Stimulated activated CD8-positive, alpha-beta memory T cell treated with anti-CD3 and anti-CD28 coated beads, Interleukin-2, amount 100 ng/mL, for 48 hours (primary cell): Measurements from ENCODE around the gene SAP130.
"Not testable (repeated sequence)": the region's sequence is repeated elsewhere in the genome, so short reads cannot be mapped to it uniquely, and the experiment has no call there.

ENCODE experiments used
- DNase-seq, 2 donors: peaks; one replicate each; pipeline ENCODE4 v3.0.0-alpha.2; 2020; ENCODE audit warnings: low read depth in 2 of 2

Gene SAP130

DNA sequence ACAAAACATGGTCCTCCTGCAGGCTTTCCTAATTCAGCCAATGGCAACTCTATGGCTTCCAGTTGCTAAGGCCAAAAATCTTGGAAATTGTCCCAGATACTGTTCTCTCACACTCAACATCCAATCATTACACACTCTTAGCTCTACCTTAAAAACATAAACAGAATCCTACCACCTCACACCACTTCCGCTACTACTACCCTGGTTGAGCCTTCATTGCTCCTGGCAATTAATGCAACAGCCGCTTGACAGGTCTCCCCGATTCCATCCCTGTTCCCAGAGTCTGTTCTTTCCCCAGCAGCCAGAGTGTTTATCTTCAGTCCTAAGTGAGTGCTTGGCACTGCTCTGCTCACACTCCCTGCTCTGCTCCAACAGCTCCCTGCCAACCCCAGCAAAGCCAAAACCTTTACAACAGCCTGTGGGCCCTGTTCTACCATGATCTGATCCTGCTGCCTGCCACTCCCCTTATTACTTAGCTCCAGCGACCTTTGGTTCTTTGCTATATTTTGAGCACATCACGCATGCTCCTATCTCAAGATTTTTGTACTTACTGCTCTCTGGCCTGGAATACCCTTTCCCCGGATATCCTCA is 74.6 kb downstream of the SAP130 start:
- no peak for DNase-seq

DNA sequence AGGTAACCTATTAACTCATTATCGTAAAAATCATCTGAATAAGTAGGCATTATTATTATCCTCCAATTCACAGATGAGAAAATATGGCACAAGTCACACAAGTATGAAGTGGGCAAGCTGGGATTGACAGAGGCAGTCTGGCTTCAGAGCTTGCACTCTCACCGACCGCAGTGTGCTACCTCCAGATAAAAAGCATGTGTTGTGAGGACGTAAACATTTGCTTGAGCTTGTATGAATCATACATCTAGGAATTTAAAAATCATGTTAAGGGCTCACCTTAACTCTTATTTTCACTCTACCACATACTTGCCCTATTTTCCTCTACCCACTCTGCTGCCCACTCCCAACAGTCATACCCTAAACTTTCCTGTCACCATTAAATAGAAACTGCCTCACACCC is 76.8 kb downstream of the SAP130 start:
- no peak for DNase-seq

DNA sequence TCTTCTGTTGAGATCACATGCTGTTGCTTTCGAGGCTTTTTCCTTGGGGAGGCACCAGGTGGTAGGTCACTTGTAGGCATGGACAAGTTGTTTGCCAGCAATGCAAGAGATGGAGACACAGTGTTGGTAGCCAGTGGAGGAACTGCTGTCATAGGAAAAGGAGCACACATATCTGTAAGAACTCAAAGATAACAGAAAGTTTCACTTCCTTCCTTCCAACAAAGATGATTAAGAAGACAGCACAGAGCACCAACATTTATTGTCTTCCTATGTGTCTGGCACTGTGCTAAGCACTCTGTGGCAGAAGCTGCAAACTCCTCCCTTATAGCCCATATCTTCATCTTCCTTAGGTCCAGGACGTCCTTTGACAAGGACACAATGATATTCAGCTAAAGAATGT is 77.6 kb downstream of the SAP130 start:
- no peak for DNase-seq

DNA sequence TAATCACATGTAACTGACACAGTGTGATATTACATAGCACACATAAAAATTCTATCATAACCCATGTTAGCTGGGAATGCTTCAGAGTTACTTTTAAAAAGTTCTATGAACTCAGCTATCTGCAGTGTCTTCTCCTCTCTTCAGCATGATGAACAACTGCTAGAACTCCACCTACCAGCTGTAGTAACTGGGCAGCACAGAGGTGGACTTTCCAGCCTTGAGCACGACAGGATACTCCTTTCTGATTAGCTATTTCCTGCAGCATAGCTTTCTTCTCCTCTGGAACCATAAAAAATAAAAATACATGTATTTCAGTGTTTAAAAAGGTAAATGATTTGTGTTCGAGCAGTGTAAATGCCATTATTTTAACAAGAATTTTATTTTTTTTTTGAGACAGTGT is 82.6 kb downstream of the SAP130 start:
- no peak for DNase-seq

DNA sequence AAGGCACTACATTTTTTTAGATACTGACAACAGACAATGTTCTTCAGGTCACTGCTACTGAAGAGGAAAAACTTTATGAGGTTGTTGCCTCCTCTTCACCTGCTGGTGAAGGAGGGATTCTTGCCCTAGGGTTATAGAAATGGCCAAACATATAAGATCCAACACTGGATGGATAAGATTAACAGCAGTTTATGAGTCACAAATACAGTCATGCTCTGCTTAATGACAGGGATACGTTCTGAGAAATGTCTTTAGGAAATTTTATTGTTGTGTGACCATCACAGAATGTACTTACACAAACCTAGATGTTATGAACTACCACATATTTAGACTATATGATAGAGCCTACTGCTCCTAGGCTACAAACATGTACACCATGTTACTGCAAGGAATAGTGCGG is 84.7 kb downstream of the SAP130 start:
- no peak for DNase-seq

DNA sequence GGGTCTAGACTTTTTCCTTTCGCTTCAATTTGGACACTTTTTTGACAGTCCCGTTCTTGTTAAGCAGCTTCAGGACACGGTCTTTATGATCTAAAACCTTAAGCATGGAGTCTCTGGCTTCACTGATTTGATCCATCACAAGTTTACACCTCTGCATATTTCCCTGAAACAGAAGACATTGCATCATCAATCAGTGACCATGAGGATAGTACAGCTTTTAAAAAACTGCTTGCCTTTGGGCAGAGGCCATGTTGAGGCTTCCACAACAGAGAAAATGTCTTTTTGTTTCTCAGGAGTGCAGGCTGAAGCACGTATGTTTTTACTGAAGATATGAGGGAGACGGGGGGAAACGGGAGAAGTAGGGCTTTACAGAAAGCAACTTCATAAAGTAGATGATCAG is 85.9 kb downstream of the SAP130 start:
- DNase-seq, result no peak

DNA sequence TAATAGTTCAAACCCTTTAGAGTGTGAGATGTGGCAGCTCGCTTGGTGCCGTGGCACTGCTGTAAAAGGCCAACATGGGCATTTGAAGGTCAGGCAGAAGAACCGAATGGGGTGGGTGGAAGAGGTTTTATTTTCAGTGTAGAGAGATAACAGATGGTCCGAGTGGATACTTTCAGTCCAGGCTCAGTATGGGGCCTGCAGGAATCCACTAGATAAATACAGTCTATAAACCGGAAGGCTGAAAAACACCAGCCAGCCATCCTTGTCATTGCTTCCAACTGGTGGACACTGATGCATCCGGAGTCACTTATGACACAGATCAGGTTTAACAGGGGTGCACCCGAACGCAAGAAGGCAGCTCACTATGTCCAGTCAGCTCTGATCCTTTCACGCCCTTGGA is 86.4 kb downstream of the SAP130 start:
- no peak for DNase-seq

DNA sequence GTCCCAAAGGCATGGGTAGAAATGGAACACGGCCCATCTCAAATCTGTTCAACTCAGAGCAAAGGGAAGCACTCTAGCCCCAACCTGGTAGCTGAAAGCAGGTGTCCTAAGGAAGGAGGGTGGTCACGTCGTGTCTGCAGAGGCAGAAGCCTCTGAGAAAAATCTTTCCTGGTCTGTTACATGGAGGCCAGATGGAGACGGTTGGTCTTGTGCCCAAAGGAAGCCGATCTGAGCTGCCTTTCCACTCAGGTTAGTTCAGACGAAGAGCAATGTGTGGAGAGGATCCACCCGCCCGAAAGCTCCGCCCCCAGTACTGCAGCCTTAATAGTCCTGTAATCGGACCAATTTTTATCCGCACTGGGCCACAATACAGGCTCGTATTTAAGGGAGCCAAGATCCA is 87.2 kb downstream of the SAP130 start:
- DNase-seq, result no peak

DNA sequence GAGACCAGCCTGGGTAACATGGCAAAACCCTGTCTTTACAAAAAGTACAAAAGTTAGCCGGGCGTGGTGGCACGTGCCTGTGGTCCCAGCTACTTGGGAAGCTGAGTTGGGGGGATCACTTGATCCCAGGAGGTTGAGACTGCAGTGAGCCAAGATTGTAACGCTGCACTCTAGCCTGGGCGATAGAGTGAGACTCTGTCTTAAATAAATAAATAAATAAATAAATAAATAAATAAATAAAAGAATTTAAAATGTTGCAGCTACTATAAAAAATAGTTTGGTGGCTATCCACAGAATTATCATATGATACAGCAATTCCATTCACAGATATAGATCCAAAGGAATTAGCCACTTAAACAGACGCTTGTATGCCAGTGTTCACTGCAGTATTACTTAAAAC is 92.5 kb downstream of the SAP130 start:
- DNase-seq, result no peak

DNA sequence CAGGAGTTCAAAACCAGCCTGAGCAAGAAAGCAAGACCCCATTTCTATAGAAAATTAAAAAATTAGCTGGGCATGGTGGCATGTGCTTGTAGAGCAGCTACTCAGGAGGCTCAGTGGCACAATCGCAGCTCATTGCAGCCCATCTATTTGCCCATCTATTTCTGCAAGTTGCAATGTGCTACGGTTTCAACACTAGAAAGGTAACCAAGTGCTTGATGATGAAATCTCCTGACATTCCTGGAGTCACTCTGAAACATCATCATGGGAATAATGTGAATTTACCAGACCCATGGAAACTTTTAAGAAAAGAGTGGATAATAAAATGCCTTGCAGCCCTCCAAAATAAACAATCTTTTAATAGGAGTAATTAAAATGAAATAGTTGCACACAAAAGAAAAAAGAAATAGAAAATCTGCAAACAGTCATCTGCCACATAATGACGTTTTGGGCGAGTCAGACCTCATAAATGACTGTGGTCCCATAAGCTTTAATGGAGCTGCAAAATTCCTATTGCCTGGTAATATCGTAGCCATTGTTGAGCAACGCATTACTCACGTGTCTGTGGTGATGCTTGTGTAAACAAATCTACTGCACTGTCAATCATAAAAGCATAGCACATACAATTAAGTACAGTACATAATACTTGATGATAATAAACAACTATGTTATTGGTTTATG is 95.5 kb downstream of the SAP130 start:
- no peak for DNase-seq

DNA sequence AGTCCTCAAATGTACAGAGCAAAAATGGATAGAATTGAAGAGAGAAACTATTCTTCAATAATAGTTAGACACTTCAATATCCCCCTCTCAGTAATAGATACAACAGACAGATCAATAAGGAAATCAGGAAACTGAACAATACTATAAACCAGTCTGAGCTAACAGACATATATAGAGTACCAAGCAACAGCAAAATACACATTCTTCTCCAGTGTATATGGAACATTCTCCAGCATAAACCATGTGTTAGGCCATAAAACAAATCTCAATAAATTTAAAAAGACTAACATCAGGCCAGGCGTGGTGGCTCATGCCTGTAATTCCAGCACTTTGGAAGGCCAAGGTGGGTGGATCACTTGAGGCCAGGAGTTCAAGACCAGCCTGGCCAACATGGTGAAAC is 98.4 kb downstream of the SAP130 start:
- no peak for DNase-seq

DNA sequence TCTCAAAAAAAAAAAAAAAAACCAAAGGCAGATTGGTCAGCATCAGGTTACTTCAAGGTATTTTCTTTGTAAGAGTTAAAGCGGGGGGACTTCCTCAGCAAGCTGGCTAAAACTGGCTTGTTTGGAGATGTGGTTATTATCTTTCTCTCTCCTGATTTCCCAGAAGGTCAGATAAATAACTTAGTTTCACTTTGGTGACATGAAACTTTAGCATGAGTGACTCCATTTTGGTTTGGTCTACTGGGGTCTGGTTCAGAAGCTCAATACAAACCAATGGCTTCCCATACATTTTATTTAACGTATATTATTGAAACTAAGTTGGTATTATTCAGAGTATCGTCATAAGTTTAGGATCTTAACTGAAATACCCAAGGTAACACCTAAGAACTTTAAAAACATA is 100.5 kb downstream of the SAP130 start:
- no peak for DNase-seq

DNA sequence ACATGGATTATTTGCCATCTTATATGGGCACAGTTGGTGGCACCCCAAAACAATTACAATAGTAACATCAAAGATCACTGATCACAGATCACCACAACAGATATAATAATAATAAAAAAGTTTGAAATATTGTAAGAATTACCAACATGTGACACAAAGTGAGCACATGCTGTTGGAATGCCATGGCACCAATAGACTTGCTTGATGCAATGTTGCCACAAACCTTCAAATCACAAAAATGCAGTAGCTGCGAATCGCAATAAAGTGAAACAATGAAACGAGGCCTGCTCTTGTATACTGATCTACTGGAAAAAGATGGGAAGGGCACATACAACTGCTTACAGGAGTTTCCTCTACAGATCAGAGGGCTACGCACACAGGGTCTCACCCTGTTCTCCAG is 109.9 kb downstream of the SAP130 start:
- DNase-seq, result no peak

DNA sequence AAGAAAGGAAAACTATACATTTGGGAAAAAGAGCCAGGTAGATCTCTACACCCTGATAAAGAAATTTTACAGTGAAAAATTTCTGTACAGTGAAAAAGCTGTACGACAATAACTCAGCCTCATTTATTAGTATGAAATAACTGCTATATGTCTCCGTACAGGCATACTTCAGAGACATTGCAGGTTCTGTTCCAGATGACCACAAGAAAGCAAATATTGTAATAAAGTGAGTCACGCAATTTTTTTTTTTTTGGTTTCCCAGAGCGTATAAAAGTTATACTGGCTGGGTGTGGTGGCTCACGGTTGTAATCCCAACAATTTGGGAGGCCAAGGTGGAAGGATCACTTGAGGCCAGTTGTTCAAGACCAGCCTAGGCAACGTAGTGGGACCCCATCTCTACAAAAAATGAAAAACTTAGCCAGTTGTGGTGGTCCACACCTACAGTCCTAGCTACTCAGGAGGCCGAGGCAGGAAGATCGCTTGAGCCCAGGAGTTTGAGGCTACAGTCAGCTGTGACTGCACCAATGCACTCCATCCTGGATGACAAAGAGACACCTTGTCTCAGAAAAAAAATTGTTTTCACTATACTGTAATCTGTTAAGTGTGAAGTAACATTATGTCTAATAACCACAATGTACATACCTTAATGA is 113.9 kb downstream of the SAP130 start:
- DNase-seq, result no peak

DNA sequence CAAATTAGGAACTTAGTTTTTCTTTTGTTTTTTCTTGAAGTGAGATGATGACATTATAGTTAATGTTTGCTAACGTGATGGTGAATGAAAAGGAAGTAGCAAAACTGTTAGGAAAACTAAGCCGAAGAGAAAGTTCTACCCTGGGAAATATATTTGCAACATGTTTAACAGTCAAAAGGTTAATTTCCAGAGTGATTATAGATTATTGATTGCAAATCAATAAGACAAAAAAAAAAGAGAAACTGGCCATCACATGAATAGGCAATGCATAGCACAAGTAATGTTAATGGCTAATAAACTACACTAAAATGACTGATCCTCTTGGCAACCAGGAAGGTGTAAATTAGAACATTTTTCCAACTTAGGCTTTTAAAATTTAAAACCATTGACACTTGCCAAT is 116.1 kb downstream of the SAP130 start:
- DNase-seq, result no peak

DNA sequence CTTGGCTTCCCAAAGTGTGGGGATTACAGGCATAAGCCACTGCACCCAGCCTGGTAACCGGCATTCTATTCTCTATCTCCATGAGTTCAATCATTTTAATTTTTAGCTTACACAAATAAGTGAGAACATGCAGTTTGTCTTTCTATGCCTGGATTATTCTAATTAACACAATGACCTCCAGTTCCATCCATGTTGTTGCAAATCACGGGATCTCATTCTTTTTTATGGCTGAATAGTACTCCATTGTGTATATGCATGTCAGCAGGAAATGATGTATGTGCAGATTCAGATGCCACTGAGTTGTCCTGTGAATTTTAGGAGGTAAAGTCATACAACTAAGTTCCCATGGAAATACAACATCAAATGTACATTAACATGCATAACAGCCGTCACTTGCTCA is 117.4 kb downstream of the SAP130 start:
- DNase-seq, result no peak

DNA sequence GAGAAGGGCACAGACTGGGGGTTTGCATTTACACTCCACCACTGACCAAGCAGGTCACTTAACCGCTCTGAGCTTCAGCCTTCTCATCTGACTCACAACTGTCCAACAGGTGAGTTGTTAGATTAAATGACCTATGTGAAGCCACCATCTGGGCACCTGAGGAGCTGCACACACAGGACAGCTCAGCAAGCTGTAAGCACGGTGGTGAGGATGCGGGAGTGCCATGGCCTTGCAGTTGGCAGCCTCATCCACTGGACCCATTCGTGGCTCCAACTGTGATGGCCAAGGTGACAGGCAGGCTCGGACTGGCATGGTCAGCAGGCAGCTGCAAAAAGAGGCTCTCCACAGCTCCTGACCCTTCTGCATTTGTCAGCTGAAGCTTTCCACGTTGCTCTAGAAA is 118.8 kb downstream of the SAP130 start:
- DNase-seq, result no peak

DNA sequence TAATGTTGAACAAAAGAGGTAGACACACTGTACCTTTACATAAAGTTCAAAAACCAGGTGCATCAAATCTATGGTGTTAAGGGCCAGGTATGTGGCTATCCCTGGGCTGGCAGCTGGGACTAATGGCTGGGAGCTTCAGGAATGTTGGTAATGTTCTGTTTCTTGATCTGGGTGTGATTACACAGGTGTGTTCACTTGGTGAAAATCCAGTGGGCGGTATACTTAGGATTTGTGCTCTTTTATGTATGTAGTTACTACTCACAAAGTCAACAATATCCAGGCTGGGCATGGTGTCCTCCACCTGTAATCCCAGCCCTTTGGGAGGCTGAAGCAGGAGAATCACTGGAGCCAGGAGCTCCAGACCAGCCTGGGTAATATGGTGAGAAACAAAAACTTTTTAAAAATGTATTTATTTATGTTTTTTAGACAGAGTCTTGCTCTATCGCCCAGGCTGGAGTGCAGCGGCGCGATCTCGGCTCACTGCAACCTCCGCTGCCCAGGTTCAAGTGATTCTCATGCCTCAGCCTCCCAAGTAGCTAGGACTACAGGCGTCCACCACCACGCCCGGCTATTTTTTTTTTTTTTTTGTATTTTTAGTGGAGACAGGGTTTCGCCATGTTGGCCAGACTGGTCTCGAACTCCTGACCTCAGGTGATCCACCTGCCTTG is 120.0 kb downstream of the SAP130 start:
- DNase-seq, result not testable (repeated sequence)

DNA sequence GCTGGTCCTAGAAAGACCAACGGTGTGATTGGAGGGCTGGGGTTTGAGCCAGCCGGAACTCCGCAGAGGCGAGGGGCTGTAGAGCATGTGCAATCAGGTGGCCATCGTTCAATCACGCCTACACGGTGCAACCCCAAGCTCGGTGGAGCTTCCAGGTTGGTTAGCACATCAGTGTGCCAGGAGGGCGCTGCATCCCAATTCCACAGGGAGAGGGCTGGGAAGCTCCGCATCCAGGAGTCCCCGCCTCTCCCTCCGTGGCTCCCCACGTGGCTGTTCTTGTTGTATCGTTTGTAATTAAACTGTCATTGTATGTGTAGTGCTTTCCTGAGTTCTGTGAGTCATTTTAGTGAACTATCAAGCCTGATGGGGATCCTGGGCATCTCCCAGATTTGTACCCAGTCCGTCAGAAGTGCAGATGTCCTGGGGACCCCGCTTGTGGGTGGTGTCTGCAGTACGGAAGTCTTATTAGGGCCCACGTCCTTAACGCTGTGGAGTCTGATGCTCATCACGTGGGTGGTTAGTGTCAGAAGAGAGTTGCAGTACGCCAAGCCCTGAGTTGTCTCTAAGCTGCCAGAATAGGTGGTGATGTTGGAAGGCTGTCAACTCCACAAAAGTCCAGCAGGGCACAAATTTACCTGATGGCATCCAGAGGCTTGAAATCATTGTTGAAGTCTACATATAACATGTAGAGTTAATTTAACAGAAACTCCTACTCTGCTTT is 121.5 kb downstream of the SAP130 start:
- DNase-seq, result no peak

DNA sequence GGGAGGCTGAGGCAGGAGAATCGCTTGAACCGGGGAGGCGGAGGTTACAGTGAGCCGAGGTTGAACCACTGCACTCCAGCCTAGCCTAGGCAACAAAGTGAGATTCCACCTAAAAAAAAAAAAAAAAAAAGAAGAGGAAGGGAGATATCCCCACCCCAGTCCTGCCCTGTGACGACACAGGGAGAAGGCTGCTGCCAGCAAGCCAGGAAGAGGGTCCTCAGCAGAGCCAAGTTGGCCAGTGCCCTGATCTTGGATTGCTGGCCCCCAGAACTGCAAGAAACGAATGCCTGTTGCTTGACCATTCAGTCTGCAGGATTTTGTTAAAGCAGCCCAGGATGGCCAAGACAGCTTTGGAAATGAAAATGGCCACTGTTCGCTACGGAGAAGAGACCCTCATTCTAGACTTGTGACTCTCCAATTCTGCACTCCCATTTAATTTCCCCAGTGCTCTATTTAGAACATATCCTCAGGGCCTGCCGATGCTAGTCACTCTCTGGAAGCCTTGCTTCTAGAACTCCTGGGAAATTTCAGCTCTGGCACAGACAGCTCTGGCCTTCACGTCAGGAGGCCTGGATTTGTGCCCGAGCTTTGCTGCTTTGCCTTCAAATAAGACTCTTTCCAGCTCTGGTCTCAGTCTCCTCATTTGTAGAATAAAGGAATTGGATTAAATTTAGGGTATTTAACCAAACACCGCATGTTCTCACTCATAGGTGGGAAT is 126.4 kb downstream of the SAP130 start:
- DNase-seq, result no peak

DNA sequence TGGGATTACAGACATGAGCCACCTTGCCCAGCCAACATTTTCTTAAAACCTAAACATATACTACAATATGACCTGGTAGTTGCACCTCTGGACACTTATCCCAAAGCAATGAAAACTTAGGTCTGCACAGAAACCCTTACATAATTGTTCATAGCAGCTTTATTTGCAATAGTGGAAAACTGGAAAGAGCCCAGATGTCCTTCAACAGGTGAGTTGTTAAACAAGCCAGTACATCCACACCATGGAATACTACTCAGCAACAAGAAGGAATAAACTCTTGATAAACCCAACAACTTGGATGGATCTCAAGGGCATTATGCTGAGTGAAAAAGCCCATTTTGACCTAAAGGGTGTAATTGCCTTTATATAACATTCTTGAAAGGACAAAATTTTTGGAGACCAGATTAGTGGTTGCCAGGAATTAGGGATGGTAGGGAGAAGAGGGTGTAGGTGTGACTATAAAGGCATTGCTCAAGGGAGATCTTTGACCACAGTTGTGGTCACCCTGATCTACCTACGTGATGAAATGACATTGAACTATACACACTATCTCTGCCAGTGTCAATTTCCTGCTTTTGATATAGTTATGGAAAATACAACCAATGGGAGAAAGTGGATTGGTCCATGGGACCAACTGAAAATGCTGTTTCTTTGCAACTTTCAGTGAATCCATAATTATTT is 130.2 kb downstream of the SAP130 start:
- DNase-seq, result no peak
